Astrocyte of the hippocampus (primary cell): ENCODE measurements around the gene BRCA1.

Source experiments
- DNase-seq: peaks from one replicate; pipeline ENCODE4 v3.0.0; 2011; ENCODE audit warnings: low read depth, low spot score

The BRCA1 gene

DNA sequence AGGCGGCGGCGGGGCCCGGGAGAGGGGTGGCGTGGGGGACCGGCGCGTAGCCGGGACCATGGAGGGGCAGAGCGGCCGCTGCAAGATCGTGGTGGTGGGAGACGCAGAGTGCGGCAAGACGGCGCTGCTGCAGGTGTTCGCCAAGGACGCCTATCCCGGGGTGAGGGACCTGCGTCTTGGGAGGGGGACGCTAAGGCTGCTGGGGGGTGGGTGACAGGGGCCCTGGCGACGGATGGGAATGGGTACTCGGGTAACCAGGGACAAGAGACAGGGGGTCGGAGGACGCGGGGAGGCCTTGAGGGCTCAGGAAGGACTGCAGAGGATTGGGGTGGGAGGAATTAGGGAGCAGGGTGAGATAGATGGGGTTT, 99.9 kb downstream of the BRCA1 start:
- DNase-seq = no peak

DNA sequence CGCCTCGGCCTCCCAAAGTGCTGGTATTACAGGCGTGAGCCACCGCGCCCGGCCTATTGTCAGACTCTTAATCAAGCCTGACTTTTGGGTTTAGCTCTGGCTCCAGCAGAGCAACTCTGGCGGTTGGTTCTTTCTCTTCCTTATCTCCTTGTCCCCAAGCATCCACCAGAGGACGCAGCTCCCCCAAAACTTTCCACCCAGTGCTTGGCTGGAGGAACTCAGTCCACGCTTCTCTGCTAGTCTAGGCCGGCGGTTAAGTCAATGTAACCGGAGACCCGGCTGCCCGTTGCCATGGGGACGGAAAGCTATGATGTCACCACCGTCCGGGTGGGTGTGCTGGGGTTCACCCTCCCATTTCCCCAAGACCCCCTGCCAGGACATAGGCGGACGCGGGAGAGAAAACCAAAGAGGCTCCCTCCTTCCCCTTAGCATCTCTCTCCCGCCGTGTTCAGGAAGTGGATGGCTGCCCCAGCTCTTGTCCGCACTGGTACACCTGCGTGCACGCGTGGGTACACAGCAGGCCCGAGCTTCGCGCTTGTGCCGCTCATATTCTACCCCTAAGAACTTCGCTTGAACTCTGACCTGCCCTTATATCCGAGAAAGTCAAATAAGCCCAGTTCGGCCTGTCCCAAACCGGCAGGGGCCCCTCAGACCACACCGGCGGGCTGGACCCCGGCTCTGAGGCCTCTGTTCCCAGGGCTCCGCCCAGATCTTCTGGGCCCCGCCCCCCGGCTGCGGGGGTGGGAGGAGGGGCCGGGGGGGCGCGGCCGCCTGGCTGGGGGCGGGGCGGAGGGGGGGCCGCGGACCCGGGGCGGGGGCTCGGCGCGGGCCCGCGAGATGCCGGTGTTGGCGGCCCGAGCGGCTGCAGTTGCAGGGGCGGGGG, 100.5 kb downstream of the BRCA1 start, which contains the start of gene RND2:
RND2 (plus strand) TSS at position 825 of the 883 bp plus-strand sequence. CDS start 117 bp downstream, outside the sequence.
- peak; percentile 98 for DNase-seq

DNA sequence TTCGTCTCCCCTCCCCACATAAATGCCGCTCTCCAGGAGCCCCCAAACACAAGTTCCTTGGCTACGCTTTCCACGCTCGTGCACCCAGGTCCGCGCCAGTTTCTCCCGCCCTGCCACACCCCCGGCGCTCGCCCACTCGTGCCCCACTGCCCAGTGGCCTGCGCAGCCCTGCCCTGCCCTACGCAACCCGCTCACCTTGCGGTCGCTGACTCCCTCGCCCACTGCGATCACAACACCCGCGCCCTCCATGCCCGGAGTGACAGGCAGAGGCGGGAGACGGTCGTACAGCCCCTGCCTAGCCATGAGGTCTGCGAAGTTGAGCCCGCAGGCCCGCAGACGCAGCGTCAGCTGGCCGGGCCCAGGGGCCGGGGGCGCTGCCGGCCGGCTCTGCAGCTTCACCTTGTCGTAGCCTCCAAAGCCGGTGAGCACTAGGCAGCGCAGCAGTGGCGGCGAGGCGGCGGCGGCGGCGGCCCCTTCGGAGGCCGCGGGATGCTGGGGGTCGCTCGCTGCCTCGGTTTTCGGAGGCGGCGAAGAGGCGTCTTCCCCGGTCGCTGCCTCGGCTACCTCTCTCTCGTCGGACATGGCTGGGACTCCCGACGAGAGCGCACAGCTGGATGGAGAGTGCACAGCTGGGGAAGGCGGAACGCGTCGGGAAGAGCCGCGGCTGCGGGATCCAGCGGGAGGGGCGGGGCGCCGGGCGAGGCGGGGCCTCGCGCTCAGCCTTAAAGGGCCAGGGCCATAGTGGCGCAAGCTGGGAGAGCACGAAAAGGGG, 103.2 kb downstream of the BRCA1 start, which contains the start of gene VAT1:
VAT1 (minus strand) TSS at position 645 of the 772 bp plus-strand sequence; CDS start at position 582, 63 bp downstream.
- DNase-seq = peak; percentile 91

DNA sequence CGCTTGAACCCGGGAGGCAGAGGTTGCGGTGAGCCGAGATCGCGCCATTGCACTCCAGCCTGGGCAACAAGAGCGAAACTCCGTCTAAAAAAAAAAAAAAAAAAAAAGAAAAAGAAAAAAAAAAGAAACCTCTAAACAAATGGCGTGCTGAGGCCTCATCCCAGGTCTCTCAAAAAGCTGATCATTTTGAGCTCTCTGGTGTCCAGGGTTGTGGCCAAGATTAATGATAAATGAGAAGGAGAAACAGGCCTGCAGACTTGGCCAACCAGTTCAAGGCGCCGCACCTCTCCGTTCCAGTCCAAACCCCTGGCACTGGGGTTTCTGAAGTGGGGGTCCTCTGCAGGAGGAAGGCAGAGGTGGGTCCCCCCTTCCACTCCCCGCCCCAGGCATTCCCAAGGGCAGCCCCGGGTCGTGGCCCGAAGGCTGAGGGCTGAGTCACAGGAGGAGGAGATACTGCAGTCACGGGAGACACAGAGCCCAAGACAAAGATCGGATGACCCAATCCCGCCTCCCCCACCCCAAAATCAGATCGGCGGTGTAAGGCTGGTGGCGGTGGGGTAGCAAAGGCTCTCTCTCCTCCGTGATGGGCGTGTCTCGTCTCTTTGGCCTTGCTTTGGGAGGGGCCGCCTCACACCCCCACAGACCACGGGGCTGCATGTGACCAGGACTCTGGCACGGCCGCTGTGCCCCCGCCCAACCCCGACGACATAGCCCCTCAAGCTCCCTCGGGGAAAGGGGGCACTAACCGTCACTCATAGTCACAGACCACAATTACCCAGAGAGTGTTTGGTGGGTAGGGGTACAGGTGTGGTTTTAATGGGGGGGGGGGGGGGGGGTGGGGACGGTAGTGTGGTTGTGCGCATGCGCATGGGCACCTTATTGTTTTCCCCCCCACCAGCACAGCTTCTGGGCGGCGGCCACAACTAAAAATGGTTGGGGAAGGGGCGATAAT, 104.1 kb downstream of the BRCA1 start:
- peak; percentile 78 for DNase-seq

DNA sequence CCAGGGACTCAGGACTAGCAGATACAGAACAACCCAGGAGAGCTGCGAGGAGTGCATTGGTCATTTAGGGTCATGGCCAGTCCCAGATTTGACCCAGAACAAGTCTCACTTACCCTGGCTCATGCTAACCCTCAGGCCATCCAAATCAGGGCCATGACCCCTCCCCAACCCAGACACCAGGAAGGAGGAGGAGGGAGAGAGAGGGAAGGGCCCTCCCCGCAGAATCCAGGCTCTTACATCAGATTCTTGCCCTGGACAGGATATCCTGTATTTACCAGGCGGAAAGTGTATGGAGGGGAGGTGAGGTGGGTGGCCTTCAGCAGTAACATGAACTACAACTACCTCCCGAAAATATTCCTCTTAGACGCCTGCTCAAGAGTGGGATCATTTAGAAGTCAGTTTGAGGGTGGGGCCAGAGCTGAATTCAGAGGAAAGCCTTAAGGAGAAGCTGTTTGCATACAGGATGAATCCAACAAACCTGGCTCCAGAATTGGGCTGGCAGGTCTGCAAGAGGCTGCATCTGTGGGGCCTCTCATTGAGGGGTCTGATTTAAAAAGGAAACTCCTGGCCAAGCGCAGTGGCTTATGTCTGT, 105.0 kb downstream of the BRCA1 start:
- DNase-seq = no peak

DNA sequence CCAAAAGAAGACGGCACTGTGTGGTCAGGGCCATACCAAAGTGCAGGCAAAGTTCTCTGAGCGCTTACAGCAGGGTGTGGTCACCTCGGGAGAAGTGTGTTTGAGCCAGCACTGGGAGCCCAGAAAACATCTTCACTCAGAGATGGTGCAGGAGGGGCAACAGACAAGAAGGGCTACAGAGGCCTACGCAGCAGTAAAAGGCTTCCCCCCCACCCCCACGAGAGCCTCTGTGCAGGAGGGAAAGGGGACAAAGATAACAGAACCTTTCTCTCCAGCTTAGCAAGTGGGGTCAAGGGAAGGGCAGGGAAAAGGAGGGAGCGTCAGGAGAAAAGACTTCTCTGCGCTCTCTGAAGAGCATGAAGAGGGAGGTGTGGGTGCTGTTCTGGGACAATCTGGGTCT, 105.7 kb downstream of the BRCA1 start:
- DNase-seq = no peak

DNA sequence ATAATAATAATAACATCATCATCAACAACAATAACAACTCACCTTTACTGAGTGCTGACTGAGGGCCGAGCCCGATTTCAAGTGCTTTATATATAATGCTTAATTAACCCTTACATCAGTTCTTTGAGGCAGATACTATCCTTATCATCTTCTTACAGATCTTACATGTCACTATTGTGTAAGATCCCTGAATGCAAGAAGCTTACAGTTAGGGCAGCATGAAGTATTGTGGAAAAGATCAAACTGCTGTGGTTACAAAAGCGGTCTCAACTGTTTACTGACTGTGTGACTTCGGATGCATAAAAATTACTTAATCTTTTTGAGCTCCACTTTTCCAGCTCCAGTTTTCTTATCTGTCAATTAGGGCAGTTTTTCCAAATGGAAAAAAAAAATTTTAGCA, 106.2 kb downstream of the BRCA1 start:
- no peak for DNase-seq

DNA sequence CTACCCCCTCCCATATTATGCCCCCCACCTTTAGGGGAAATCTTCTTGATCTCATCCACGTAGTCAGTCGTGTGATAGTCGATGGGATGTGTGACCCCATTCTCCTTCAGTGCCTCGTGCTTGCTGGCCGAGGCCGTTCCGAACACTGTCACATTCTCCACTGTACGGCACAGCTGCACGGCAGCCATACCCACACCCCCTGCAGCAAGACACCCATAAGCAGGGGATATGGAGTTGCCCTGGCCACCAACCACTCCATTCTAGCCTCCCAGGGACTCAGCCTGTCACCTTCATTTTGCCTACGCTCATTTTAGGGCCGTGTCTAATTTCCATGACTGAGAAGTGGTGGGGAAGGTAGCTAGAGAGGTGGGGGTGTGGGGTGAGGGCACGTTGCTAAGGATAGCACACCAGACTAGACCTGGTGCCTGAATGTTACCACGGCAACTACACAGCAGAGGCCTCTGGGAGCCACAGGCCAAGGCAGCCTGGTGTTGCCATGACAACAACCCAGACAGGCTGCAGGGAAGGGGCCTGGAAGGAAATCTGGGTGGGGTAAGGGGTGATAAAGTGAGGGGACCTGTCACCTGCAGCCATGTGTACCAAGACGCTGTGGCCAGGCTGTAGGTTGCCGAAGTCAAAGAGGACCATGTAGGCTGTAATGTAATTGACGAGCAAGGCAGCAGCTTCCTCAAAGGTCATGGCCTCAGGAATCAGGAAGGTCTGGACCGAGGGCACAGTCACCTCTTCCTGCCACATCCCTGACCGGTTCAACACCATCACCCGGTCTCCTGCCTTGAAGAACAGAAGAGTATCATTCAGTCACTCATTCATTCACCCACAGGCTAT, 106.9 kb downstream of the BRCA1 start:
- peak; percentile 42 for DNase-seq

DNA sequence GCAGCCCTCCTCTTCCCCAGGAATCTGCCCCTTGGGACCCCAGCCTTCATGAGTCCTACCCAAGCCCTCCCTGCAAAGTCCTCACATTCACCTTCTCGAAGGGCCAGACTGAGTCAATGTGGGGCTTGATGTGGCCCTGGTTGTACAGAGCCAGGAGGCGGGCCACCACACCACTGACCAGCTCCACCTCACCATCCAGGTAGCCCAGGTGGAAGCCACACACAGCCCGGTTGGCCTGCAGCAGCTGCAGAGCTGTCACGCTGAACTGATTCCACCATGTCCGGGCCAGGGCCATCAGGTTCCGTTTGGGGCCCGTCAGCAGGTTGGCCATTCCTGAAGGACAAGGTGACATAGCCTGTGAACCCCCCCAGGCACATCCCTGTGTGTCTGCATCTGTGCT, 108.9 kb downstream of the BRCA1 start:
- DNase-seq = no peak

DNA sequence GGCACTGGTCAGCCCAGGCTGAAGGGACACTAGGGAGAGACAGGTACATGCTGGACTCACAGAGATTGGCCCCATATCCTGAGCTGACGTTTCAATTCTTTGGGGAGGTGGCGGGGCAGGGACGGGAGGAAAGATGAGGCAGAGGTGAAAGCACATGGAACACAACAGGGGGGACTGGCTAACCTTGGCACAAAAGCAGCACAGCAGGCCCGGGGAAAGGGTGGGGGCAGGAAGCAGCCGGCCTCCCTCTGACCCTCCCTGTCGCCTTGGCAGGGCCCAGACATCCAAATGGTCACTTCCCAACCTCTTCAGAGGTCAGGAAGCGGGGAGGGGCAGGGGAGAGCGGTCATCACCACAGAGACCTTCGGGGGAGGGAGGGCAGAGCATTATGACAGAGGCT, 109.6 kb downstream of the BRCA1 start:
- DNase-seq = no peak

DNA sequence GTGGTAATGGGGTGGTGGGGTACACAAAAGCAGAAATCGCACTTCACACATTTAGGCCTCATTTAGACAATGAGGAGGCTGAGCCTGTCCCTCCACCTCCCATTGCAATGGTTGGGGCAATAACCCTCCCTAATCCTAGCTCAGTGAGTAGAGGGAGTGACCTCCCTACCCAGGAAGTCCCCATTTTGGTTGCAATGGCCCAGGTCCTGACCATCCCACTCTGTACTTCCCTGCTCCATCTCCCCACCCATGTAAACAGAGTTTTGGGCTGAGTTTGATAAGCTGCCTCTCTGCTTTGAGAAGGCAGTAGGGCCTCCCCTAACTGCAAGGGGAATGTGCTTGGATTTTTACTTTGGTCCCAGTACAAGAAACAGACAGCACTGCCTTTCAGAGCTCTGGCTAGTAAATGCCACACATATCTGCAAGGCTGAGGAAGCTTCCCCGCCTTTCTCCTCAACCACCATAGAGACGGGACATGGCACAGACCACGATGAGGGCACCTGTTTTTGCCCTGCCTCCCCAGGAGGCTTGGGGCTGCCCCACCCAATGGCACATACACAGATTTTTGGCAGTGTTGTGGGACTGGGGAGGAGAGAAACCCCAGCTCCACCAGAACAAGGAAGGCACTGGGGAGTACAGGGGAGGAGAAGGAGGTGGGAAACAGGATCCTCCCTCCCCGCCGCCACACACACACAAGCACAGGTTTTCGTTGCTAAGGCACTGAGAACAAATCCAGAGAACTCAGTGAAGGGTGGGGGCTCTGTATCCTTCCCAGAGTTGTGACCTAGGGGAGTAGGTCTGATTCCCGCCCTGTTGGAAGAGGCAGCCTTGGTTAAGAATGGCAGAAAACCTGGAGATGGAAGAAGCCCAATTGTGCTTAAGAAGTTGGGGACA, 110.3 kb downstream of the BRCA1 start:
- no peak for DNase-seq

DNA sequence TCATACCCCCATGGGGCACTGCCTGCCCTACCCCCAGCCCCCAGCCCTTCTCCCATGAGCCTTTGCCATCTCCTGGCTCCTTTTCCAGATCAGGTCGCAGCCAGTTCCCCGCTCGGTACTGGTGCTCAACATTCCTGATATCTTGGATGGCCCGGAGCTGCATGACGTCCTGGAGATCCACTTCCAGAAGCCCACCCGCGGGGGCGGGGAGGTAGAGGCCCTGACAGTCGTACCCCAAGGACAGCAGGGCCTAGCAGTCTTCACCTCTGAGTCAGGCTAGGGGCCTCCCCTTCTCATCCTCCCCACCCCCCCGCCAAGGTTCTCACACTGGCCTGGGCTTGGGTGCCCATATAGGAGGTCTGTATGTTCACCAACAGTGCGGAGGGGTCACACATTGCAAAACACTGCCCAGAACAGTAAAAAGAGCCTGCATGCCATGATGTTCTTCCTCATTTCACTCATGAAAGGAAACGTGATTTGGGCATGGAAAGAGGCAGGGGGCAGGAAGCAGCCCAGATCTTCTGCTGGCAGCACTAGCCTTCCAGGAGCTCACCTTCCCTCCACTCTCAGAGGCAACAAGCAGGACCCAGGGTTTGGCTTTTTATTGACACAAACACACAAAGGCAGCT, 111.0 kb downstream of the BRCA1 start:
- DNase-seq = no peak

DNA sequence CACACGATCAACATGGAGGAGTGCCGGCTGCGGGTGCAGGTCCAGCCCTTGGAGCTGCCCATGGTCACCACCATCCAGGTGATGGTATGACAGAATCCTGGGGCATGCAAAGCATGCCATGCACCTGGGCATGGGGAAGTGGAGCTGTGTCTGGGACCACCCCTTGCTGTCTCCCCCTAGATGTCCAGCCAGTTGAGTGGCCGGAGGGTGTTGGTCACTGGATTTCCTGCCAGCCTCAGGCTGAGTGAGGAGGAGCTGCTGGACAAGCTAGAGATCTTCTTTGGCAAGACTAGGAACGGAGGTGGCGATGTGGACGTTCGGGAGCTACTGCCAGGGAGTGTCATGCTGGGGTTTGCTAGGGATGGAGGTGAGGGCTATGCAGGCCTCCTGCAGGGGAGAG, 111.9 kb downstream of the BRCA1 start:
- no peak for DNase-seq

DNA sequence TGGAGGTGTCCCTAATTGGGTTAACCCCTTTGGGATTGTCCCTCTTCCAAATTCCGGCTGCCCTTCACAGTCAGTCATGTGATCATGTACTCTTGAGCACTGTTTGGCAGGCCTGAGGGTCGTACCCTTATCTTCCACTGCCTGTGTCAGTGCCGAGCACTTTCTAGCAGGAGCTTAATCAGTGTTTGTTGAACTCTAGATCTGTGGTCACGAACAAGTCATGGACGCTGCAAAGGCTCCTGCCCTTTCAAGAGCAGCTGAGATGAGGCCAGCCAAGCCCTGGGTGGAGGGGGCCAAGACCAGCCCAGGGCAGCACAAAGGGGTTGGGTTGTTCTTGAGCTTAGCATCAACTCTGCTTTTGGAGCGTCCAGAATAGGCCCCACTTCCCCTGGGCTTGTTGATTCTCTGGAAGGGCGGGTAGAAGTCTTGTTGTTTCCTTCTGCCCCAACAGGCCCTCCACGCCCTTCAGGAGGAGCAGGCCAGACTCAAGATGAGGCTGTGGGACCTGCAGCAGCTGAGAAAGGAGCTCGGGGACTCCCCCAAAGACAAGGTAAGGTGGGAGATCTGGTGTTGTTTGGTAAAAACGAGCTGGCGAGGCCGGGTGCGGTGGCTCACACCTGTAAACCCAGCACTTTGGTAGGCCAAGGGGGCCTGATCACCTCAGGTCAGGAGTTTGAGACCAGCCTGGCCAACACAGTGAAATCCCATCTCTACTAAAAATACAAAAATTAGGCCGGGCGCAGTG, 113.3 kb downstream of the BRCA1 start:
- DNase-seq = no peak

DNA sequence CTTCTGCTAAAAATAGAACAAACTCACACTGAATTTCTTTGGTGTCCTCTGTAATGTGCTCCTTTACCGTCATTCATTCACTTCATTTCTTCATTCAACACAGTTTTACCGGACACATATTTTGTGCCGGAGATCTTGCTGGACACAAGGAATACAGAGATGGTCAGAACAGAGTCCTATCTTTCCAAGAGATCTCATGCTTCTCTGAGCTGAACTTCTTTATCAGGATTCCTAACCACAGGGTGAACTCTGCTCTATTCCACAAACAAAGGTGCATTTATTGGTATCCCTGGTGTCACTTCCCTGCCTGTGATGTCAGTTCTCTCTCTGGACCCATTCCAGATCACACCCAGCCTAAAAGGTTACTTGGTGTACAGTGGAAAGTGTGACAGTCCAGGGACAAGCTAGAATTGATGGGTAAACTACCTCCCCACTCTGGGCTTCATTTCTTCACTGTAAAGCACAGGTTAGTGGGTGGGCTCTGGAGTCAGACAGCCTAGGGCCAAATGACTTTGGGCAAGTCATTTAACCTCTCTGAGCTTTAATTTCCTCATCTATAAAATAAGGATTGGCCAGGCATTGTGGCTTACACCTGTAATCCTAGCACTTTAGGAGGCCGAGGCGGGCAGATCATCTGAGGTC, 114.4 kb downstream of the BRCA1 start:
- DNase-seq = no peak

DNA sequence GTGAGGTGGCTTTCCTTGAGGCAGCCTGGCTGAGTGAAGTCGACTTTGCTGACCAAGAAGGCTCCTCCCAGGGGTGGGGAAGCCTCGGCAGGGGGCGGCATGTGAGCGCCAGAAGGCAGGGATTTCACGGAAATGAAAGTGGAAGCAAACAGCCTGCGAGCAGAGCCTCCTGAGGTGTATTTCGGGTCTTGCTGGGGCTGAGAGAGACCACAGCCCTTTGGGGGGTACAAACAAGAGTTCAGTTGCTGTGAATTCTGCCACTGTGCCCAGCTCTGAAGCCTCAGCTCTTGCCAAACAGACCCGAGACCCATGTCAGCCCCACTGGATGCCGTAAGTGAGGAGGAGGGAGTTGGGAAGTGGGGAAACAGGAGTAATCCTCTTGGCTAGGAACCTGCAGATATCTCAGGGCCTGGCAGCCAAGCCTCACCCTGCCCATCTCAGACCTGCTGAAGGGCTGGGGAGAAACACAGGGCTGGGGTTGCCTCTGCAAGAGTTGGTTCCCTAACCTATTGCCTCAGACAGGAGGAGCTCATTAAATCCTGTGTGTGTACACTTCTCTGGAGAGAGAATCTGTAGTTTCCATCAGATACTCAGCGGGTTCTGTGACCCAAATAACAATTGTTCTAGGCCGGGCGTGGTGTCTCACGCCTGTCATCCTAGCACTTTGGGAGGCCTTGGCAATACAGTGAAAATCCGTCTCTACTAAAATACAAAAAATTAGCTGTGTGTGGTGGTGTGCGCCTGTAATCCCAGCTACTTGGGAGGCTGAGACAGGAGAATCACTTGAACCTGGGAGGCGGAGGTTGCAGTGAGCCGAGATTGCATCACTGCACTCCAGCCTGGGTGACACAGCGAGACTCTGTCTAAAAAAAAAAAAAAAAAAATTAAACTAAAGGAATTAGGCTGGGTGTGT, 118.3 kb downstream of the BRCA1 start, which contains the start of gene IFI35:
IFI35 (plus strand) TSS at position 146 of the 913 bp plus-strand sequence; CDS start at position 310, 164 bp downstream.
- DNase-seq = peak; percentile 90
